ENCODE measurements around the gene SLC1A3.
A peak's percentile ranks its signal among the peaks of the same experiment; 100 is the strongest.

SLC1A3 gene

DNA sequence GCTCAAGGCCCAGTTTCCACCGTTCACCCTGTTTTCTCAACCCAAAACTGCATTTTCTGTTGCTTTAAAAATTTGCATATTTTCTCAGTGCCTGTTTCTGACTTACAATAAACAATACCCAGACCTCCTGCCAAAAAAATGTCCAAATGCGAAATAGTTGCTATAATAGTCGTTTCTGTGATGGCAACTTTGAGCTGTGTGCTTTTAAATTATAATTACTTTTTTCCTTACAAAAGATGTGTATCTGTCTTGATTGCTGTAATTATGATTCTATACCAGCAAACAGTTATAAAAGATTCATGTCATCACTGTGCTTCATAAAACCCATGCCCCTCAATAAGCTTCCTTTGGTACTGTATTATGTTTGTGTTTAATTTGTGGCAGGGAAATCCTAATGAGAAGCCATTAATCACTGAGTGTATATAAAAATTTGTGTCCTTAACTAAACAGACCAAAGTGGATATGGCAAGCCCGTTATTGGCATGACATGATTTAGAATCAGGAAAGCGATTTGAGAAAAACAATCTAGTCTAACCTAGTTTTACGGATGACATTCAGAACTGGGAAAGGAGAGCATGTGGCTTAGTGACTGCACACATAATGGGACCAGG is 5.4 kb upstream of the SLC1A3 start:
- no peak for DNase-seq

DNA sequence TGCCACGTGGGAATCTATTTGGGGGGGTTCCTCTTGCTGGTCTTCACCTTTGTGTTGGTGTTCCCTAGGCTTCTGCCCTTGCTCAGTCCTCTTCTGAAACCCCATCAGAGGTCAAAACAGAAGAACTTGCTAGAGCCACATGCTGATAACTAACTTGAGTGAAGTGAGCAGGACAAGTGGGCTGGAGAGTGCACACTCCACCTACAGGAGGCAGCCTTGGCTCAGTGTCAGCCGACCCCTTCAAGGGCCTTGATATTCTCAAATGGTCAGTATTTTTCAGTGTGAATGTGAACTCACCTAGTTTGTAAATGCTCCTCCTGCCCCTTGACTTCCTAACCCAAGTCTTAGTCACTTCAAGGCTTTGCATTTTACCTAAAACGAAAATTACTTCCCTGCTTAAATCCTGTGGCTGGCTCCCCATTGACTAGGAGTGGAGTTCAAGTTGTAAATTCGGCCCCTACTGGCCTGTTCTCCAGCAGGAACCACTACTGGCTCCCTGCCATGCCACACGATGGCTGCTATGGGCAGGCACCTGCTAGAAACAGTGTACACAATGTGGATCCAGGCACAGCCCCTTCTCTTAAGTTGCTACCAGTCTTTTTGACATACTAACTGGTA is 3.6 kb upstream of the SLC1A3 start:
- no peak for DNase-seq

DNA sequence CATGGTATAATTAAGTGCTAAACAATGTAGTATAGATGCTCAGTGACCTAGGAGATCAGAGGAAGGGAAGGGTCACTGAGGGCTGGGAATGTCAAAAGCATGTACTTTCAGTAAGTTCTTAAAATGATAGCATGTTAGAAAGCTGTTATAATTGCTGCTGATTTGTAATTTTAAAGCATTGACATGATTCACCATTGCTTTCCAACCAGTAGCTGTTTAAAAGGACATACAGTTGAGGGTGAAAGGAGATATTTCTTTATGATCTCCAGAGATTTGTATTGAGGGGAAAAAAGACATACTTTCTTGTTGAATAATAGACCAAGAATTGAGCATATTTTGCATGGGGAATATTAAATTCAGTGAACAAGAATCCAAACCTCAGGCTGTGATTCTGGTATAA is 1.2 kb upstream of the SLC1A3 start:
- DNase-seq, result no peak

DNA sequence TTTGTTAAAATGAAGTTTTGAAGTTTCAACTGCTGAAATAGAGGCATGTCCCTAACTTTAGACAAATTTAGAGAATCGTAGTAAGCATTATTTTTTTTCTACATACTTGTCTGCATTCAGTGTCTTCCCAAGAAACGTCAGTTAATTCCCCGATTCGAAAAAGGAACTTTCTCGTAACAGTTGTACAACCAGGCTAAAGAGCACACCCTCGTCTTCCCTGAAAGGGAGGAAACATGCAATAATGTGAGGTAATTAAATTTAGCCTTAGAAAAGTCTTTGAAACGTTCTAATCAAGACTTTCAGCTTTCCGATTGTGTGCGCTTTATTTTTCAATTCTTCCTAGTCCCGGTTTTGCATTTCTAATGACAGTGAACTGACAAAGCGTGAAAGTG is 374 bp upstream of the SLC1A3 start:
- no peak for DNase-seq

DNA sequence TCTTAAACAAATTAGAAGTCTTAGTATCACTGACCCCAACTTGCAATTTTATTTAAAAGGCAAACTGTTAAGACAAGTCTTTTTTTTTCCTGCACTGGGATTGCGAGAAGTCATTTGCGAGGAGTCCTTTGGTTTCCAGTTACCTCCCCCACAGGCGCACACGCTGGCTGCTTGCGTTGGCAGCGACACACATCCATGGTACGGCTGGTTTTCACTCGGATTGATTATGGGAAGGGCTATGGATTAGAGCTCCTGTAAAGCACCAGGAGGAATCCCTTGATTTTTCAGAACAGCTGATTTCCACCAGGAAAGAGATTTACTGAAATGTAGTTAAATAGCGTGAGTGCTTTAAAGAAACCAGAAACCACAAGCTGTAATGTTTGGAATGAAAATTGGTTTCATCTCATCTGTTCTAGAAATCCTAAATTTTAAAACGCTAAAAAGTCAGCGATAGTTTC is 737 bp downstream of the SLC1A3 start:
- DNase-seq, result peak; percentile 8

DNA sequence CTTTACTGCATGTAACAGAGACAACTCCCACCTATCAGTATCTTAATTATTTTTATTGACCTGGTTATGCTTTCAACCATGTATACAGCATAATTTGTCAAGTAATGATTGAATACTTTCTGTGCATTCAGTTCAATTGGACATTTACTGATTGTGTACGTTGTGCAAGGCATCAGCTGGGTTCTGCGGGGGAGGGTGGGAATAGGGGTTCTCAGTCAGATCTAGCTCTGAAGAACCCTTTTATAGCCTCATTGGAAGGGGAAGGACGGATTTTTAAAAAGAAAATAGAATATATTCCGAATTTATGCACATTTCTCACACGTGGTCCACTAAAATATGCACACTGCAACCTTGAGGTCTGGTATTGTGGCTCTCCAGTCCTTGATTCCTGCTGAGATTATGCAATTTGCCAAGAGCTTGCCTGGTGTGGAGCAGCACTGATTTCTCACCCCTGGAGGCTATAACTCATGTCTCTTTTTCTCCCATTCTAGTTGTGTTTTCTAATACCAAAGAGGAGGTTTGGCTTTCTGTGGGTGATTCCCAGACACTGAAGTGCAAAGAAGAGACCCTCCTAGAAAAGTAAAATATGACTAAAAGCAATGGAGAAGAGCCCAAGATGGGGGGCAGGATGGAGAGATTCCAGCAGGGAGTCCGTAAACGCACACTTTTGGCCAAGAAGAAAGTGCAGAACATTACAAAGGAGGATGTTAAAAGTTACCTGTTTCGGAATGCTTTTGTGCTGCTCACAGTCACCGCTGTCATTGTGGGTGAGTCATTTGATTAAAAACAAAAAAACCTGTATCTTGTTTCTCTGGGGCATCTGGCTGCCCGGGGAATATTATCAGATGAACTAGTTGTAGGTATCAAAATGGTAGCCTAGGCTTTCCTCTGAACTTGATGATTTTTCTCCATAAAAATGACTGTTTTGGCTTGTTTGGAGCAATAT is 1.7 kb downstream of the SLC1A3 start:
- no peak for DNase-seq

DNA sequence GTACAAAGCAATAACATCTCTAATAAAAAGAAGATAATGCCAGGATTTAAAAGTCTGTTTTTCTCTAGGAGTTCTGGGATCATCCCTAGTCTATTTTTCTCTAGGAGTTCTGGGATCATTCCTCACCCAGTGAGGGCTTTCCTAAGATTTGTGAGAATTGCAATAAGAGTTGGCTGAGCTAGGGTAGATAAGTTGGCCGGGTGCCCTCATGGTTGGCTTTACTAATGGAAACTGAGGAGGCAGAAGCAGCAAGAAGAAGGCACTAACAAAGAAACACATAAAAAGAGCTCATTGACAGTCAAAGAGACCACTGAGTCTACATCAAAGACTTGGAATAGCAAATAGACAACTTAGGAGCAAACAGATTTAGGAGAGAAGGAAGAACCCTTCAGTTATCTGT is 4.2 kb downstream of the SLC1A3 start:
- no peak for DNase-seq

DNA sequence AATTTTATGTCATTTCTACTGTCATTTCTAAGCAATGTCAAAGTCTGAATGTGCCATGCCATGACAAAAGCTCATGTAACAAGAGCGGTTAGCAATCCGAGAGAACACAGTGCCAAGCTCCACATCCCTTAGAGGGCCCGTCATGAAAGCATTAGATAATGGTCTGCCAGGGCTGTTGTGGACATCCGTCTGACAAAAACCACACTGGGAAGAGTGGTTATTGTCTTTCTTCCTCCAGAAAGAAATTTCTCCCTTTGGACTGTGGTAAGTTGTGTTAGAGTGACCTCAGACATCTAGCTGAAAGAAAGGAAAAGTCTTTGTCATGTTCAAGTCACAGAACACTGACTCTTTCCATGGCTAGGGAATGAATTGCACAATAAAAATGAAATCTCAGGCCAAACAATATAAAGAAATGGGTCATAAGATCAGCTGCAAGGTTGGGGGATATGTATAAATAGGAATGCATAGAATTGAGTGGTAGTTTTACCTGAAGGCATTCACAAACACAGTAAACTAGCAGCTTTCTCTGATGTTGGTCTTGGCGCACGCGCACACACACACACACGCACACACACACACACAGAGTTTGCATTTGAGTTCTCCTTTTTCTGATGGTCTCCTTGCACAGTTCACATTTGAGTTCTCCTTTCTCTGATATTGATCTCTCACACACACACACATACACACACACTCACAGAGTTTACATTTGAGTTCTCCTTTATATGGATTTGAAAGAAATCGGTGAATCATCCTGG is 5.3 kb downstream of the SLC1A3 start:
- DNase-seq, result no peak

DNA sequence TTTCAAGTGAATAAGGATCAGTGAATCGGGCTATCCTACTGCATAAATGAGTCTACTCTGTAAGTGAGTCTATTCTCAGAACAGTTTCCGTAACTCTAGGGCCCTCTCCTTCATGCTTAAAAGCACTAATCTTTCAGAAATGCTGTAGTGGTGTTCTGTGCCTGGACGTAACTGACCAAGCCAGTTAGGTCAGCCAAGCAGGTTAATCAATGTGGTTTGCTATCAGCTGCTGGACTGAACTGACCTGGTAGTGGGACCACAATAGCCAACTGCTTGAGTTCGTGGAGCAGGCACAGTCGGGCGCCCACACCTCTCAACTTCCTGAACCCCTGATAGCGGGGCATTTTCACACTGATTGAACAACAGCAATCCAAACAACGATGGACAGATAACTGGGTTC is 6.8 kb downstream of the SLC1A3 start:
- DNase-seq, result no peak

DNA sequence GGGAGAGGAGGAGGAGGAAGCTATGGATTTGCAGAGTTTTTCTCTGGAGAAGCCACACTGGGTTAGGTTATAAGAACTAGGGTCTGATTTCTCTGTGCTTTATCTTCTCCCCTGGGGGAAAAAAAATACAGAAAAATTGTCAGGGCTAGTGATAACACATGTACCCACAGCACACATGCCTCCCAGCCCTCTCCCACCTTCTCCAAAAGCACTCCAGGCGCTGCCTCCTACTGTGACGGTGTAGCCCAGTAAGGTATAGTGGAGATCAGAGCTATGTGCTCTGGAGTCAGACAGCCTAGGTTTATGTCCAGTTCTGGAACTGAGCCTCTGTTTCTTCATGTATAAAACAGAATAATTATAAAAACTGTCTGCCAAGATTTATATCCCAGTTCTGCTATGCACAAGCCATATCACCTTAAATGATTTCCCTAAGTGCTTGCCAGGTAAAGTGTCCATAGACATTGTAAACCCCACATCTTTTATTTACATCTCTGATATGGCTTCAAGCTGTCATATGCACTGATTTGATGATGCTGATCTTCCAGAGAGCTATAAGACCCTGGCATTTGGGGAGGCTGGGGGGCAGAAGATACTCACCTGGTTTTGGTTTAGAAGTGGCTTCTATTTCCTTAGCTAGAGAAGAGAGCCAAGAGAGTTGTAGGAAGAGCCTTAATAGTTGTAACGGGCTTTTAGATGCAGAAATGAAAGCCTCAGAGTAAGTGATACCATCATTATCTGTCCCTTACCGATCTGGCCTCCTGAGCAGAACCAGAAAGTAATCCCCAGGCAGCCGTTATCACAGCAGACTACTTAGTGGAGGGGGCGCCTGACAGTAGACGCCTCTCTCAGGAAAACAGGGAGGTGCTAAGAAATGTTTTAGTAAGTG is 7.6 kb downstream of the SLC1A3 start:
- no peak for DNase-seq

DNA sequence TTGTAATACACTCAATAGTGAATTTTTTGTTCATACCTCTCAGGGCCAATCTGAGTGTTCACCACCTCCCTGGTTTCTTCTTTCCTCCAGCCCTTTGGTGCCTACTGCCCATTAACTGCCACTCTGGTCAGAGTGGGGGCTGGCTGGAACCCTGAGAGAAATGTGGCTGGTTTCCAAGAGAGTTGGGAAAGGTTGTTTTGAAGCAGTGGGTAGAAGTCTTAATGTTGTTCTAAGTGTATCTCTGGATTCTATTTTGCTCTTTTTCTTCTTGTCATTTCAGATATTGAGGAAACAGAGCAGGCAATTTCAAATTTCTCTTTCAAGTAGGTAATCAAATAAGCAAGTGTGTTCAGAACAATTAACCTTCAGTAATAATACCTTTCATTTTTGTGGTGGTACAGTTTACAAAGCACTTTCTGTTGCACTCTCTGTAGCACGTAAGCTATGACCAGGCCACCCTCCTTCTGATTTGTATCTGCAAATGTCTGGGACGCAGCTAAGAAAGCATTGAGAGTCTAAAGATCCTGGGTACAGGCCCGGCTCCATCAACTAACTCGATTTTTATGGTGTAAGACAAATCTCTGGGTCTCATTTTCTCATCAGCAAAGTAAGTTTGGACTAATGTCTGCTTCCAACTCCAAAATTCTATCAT is 8.4 kb downstream of the SLC1A3 start:
- no peak for DNase-seq

DNA sequence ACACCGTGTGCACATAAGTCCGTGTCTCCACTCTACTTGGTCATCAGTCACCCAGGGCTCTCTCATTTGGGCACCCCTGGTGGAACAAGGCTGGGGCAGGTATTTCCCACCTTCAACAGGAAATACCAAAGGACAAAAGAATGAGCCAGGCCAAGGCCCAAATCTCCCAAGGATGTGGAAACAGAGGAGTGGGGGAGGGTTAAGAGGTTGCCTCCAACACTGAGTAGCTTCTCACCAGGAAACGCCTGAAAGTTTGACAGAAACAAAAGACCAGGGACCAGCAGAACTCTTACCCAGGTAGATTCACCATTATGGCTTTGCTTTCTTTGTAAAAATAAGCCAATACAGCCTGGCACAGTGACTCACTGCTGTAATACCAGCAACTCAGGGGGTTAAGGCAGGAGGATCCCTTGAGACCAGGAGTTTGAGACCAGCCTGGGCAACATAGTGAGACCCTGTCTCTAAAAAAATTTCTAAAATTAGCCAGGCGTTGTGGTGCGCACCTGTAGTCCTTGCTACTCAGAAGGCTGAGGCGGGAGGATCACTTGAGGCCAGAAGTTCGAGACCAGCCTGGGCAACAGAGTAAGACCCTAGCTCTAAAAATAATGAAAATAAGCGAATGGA is 12.7 kb downstream of the SLC1A3 start:
- no peak for DNase-seq

DNA sequence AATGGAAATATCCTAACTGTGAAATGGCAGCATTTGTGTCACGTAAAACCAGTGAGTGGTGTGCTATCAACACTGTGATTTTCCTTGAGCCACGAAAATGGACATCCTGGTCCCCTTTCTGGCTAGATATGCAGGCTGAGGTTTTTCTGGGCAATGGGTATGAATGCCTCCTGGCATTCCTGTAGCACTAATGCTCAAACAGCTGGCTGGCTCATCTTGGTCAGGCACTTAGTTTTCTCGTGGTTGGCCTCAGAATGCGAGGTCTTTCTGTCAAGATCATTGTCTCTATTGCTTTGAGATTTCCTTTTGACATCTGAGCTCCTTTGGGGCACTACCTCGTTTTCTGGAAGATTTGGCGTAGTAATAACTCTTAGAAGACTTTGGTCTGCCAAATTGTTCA is 15.6 kb downstream of the SLC1A3 start:
- no peak for DNase-seq

DNA sequence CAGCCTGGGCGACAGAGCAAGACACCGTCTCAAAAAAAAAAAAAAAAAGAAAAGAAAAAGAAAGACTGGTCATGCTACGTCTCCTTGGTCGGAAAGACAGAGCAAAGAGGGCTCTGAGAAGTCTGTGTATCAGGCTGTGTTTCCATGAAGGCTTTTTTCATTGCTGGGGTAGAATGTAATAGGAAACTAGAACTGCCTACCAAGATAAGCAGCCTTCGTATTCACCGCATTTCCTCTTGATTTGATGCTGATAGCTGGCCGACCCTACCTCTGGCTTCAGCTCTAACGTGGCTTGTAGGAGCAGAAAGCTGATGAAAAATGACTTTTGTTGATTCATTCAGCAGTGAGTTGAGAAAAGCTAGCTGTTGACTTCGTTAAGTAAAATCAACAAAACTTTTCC is 17.4 kb downstream of the SLC1A3 start:
- DNase-seq, result no peak

DNA sequence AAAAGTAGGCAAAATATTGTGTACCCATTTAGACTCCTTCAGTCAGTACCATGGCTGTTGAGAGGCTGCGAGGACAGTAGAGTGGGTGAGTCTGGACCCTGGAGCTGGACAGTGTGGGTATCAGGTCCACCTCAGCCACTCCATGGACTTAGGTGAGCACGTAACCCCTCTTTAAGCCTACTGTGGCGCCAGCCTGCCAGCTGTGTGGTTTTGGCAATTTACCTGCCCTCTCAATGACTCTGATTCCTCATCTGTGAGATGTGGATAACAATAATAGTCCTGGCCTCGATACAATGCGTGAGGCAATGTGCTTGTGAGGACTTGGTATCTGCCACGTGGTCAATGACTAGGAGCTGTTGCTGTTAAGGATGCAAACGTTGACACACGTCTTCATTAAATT is 17.9 kb downstream of the SLC1A3 start:
- no peak for DNase-seq

DNA sequence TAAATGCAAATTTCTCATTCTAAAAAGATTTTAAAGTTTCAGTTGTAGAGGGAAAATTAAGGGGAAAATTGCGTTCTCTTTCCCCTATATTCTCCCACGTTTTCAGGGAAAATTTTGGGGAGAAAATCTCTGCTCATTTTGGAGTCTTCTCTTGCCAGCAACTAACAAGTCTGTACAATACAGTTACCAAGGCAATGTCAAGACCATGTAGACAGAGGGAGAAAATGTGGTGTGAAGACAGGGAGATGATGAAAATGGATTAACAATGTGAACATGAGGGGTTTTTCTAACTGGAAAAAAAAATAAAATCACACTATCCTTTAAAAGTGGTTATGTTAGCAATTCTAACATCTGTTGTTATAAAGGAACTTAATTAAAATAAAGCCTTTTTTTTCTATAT is 22.3 kb downstream of the SLC1A3 start:
- no peak for DNase-seq

DNA sequence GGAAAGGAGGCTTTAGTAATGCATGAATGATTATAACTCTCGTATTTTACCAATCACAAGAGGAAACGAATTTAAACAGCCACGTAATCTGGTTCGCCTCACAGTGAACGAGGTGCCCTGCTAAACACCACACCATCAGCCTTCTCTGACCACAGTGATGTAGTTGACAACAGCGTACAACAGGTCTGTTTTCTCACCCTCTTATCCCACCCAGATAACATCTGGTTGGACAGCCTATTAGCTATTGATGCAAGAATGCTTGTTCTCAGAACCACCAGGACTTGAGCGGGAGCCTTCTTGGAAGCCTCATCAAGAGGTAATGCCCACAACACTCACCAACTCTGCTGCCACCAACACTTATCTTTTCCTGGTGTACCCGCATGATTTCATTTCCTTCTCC is 23.3 kb downstream of the SLC1A3 start:
- no peak for DNase-seq

DNA sequence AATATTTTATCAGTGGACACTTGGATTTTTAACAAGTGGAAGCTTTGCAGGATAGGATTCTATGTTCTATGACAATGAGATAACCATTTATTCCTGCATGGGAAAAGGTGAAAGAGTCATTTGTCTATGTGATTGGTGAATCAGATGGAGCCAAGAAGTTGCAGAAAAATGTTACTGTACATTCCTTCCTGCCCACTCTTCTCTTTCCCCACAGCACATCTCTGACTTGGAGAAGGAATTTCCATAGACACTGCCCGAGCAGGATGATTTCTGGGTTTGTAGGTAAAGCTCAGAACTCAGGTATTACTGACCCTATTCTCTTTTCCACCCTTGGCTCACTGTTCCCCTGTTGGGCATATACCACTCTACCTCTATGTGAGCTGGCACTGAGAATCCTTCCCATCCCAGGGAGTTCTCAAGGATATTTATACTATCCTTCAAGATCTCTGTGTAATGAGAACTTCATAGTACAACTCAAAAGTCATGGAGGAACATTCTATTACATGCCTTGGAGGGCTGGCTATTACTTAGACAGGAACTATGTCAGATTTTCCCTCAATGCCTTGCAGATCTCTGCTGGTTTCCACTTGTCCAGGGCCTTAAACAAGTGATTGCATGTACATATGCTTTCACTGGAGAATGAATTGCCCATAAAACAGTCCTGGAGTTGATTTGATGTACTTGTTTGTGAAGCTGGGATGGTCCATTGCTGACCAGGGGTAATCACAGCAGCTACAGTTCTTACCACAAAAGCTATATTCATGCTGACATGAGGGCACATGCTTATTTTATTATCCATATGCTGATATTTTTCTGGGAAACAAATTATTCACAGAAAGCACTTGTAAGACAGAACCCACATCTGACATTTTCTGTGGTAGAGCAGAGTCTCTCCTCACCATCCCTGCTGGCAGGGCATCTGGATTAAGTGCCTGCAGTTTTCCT is 24.1 kb downstream of the SLC1A3 start:
- DNase-seq, result no peak

DNA sequence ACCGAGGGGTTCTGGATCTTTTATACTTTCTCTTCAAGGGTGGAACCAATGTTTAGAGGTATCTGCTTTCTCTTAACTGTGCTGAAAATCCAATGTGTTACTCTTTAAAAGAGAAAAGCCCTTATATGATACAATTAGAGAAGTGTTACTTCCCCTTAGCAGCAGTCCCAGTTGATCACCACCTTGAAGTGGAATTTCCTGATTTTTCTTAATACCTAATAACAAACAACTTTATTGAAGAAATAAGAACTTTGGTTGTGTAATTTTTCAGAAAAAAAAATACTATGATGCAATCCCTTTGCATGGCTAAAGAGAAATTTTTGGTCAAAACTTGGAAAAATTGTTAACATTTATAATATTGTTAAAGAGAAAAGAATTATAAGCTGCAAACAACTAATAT is 24.7 kb downstream of the SLC1A3 start:
- no peak for DNase-seq

Measured in NCI-H2171 treated with DMSO at 0.1 percent for 48 hours (cell line).